NCI-H526 treated with DMSO at 0.1 percent for 48 hours (cell line): ENCODE measurements around the gene KIDINS220.

Experiments used
- DNase-seq: peaks from one replicate; lab custom pipeline; 2025; lab: John Stamatoyannopoulos, UW

The KIDINS220 gene

GRCh38 chr2:8805278-8806210 is 31.9 kb downstream of the KIDINS220 start:
- no peak for DNase-seq

- no peak for DNase-seq
Observed at GRCh38 chr2:8803658-8804379, 33.6 kb downstream of the KIDINS220 start.

- DNase-seq = no peak
Observed at GRCh38 chr2:8802741-8803140, 34.7 kb downstream of the KIDINS220 start.

- DNase-seq = no peak
Observed at GRCh38 chr2:8800821-8801220, 36.6 kb downstream of the KIDINS220 start.

- no peak for DNase-seq
Observed at GRCh38 chr2:8800218-8800617, 37.2 kb downstream of the KIDINS220 start.

GRCh38 chr2:8799004-8799403 is 38.4 kb downstream of the KIDINS220 start:
- DNase-seq = no peak

- no peak for DNase-seq
Observed at GRCh38 chr2:8798393-8798792, 39.0 kb downstream of the KIDINS220 start.

GRCh38 chr2:8797682-8798081 is 39.7 kb downstream of the KIDINS220 start:
- no peak for DNase-seq

- DNase-seq = no peak
Observed at GRCh38 chr2:8796878-8797550, 40.4 kb downstream of the KIDINS220 start.

GRCh38 chr2:8796315-8796848 is 41.0 kb downstream of the KIDINS220 start:
- DNase-seq = no peak

- no peak for DNase-seq
Observed at GRCh38 chr2:8794923-8795825, 42.2 kb downstream of the KIDINS220 start.

- no peak for DNase-seq
Observed at GRCh38 chr2:8790739-8791162, 46.7 kb downstream of the KIDINS220 start.

- DNase-seq = no peak
Observed at GRCh38 chr2:8786463-8786862, 51.0 kb downstream of the KIDINS220 start.

- DNase-seq = no peak
Observed at GRCh38 chr2:8779795-8780671, 57.4 kb downstream of the KIDINS220 start.

- no peak for DNase-seq
Observed at GRCh38 chr2:8774371-8774770, 63.0 kb downstream of the KIDINS220 start.

- no peak for DNase-seq
Observed at GRCh38 chr2:8767324-8767723, 70.1 kb downstream of the KIDINS220 start.

- no peak for DNase-seq
Observed at GRCh38 chr2:8761529-8762164, 75.8 kb downstream of the KIDINS220 start.

GRCh38 chr2:8756716-8757115 is 80.7 kb downstream of the KIDINS220 start:
- no peak for DNase-seq

GRCh38 chr2:8756230-8756629 is 81.2 kb downstream of the KIDINS220 start:
- DNase-seq = no peak
